DMS 273 (cell line): Measurements from ENCODE around the gene MTSS2.
A peak's percentile ranks its signal among the peaks of the same experiment; 100 is the strongest.
"Not testable (repeated sequence)": the region's sequence is repeated elsewhere in the genome, so short reads cannot be mapped to it uniquely, and the experiment has no call there.

Experiments used
- DNase-seq: peaks from one replicate; lab custom pipeline; 2025; ENCODE audit not compliant: unreplicated experiment; lab: John Stamatoyannopoulos, UW

Gene MTSS2

GRCh38 chr16:70675851-70676513 lies 9.9 kb downstream of the MTSS2 start:
- DNase-seq, result peak; percentile 42

GRCh38 chr16:70674221-70675014 lies 11.4 kb downstream of the MTSS2 start:
- no peak for DNase-seq

GRCh38 chr16:70670938-70671337 lies 14.9 kb downstream of the MTSS2 start:
- not testable (repeated sequence) for DNase-seq

GRCh38 chr16:70670175-70670574 lies 15.7 kb downstream of the MTSS2 start:
- no peak for DNase-seq

GRCh38 chr16:70665806-70666735 lies 19.8 kb downstream of the MTSS2 start:
- DNase-seq, result no peak

DNA sequence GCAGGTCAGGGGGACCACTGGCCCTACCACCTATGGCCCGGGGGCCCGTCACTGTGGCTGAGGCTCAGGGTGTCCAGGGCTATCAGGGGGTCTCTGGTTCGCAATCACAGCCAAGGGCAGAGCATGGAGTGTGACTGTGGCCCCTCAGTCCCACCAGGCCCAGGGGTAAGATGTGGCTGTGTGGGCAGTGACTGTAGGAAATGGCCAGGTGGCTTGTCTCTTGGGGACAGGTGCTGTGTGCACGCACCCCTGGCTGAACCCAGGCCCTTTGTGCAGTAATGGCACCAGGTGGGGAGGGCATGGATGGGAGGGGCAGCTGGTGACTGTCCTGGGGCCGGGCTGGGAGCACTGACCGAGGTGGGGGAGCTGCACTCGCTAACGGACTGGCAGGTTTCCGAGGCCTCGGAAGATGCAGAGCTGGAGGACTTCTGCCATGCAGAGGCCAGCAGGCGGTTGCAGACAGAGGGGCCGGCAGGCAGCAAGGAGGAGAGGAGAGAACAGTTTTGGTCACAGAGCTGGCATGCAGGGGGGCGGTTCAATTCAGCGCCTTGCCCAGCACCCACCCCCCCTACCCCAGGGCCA lies 20.6 kb downstream of the MTSS2 start:
- DNase-seq, result no peak

DNA sequence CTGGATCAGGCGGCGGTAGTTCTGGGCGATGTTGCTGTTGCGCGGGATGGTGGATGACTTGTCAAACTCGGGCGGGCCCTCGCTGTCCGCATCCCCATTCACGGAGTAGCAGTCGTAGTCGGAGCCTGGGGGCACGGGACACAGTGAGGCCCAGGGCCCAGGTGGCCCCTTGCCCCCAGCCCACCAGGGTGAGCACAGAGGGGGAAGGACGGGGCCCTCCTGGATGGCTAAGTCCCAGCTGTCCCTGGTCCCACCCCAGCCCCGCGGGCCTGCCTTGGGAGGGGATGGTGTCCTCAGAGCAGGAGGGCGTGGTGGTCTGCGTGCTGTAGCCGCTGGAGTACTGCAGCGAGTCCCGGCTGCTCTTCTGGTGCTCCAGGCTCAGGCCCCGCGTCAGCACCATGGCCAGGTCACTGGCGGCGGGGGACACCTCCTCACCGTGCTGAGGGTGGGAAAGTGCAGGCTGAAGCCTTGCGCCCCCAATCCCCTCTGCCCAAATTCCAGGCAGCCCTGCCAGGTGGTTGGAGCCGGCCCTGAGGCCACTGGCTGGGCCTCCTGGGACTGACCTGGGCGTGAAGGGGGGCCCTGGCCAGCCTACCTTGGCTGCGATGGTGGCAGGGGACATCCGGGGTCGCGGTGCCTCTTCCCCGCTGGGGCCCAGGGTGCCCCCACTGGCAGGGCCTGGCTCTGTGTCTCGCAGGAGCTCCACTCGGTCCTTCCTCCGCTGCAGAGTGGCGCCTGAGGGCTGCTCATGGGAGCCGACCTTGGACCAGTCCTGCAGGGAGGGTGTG lies 21.3 kb downstream of the MTSS2 start:
- no peak for DNase-seq

GRCh38 chr16:70663524-70664324 lies 22.1 kb downstream of the MTSS2 start:
- DNase-seq, result no peak

- peak; percentile 51 for DNase-seq
Measured at GRCh38 chr16:70662991-70663523, 22.8 kb downstream of the MTSS2 start.

GRCh38 chr16:70661918-70662641 lies 23.8 kb downstream of the MTSS2 start:
- peak; percentile 84 for DNase-seq

DNA sequence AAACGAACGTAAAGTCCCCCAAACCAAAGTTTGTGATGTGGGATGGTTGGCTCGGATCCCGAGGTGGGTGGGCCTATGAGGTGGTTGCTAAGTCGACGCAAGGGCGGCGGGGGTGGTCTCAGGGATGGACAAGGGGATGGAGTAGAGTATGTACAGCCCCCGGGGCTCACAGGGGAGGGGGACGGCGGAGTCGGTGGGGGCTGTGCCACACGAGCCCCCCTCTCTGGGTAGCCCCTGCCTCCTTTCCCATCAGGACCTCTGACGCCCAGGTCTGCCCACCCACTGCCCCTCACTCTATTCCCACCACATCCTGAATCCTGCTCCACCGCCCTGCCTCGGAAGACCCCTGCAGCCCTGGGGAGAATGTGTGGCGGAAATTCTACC lies 24.3 kb downstream of the MTSS2 start:
- peak; percentile 58 for DNase-seq

GRCh38 chr16:70660672-70661350 lies 25.0 kb downstream of the MTSS2 start:
- DNase-seq, result peak; percentile 72

DNA sequence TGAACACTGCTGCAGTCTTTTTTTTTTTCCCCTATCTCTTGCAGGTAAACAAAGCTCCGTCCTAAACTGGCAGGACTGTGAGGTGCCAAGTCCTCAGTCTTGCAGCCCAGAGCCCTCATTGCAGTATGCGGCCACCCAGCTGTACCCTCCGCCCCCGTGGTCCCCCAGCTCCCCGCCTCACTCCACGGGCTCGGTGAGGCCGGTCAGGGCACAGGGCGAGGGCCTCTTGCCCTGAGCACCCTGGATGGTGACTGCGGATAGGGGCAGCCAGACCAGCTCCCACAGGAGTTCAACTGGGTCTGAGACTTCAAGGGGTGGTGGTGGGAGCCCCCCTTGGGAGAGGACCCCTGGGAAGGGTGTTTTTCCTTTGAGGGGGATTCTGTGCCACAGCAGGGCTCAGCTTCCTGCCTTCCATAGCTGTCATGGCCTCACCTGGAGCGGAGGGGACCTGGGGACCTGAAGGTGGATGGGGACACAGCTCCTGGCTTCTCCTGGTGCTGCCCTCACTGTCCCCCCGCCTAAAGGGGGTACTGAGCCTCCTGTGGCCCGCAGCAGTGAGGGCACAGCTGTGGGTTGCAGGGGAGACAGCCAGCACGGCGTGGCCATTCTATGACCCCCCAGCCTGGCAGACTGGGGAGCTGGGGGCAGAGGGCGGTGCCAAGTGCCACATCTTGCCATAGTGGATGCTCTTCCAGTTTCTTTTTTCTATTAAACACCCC lies 25.7 kb downstream of the MTSS2 start:
- DNase-seq, result no peak

- no peak for DNase-seq
Measured at GRCh38 chr16:70659546-70659945, 26.3 kb downstream of the MTSS2 start.

- DNase-seq, result no peak
Measured at GRCh38 chr16:70658921-70659320, 26.9 kb downstream of the MTSS2 start.

- DNase-seq, result no peak
Measured at GRCh38 chr16:70657956-70658355, 27.9 kb downstream of the MTSS2 start.

DNA sequence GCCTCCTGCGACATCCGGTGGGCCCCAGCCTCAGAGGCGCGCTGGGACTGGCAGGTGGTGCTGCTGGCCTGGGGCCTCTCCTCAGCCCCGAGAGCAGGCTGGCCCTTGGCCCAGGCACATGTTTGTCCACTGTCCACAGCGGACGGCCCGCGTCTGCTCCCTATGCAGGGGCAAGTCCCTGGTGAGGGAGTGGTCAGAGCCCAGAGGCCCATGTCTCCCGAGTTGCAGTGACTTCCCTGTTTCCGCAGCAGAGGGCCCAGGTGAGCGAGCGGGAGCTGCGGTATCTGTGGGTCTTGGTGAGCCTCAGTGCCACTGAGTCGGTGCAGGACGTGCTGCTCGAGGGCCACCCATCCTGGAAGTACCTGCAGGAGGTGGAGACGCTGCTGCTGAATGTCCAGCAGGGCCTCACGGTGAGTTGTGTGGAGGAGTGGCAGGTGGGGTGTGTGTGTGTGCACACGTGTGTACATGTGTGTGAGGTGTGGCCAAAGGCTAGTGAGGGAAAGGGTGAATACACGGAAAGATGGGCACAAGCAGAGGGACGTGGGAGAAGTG lies 29.1 kb downstream of the MTSS2 start:
- no peak for DNase-seq
